Peyer's patch (tissue), 4 donors: ENCODE results near the gene GLB1L3. TPM values are rescaled to one million over a fixed set of nuclear protein-coding genes. Genes with fewer than 3 reads are reported as not detected.
"Not testable (repeated sequence)": the region's sequence is repeated elsewhere in the genome, so short reads cannot be mapped to it uniquely, and the experiment has no call there.

Source experiments
- DNase-seq, 3 donors: peaks; one replicate each; pipeline ENCODE4 v3.0.0-alpha.2; 2017 to 2019
- H3K27ac ChIP-seq, 4 donors: fragments of 200-600 bp; sonication (generic); one replicate each; pipeline ENCODE4 v1.5.1; 2016 to 2019
- H3K27me3 ChIP-seq, 2 donors: fragments of 200-600 bp; sonication (generic); one replicate each; pipeline ENCODE4 v1.5.1; 2019
- H3K36me3 ChIP-seq, 3 donors: fragments of 200-600 bp; sonication (generic); one replicate each; pipeline ENCODE4 v1.5.1; 2016 to 2019
- H3K4me1 ChIP-seq, 4 donors: fragments of 200-600 bp; sonication (generic); one replicate each; pipeline ENCODE4 v1.5.1; 2016 to 2019
- H3K4me3 ChIP-seq, 4 donors: fragments of 200-600 bp; sonication (generic); 1 replicate in 3 of 4; 2 replicates in 1 of 4; pipeline ENCODE4 v1.5.1; 2016 to 2019; ENCODE audit warnings: mild to moderate bottlenecking in 1 of 4
- H3K9me3 ChIP-seq, 4 donors: fragments of 200-600 bp; sonication (generic); one replicate each; pipeline ENCODE4 v1.5.1; 2016 to 2019; ENCODE audit warnings: mild to moderate bottlenecking in 1 of 4
- POLR2A ChIP-seq, 2 donors: fragments of 450-650 bp; IDR thresholded peaks; one replicate each; pipeline ENCODE4 v1.5.1; 2017; ENCODE audit warnings: antibody characterized with exemption in 2 of 2, mild to moderate bottlenecking in 2 of 2, moderate library complexity in 2 of 2
- total RNA-seq, 4 donors: library from RNA; depleted of rRNA; stranded (reverse); fragments of >200 nt; gene quantifications; one replicate each; pipeline ENCODE4 v1.1.0, GENCODE V29; 2016
- TF ChIP-seq, protein P1 (sequence below), 6 experiments: fragments of 450-650 bp in 4 of 6; fragments of 200-600 bp in 2 of 6; sonication (generic) in 1 of 6; IDR thresholded peaks; one replicate each; pipeline ENCODE4 v1.5.1; 2017 to 2019; ENCODE audit warnings: antibody characterized with exemption in 6 of 6, mild to moderate bottlenecking in 3 of 6, moderate library complexity in 1 of 6

The GLB1L3 gene
- total RNA-seq, 4 donors from 2014 or later = not detected

DNA sequence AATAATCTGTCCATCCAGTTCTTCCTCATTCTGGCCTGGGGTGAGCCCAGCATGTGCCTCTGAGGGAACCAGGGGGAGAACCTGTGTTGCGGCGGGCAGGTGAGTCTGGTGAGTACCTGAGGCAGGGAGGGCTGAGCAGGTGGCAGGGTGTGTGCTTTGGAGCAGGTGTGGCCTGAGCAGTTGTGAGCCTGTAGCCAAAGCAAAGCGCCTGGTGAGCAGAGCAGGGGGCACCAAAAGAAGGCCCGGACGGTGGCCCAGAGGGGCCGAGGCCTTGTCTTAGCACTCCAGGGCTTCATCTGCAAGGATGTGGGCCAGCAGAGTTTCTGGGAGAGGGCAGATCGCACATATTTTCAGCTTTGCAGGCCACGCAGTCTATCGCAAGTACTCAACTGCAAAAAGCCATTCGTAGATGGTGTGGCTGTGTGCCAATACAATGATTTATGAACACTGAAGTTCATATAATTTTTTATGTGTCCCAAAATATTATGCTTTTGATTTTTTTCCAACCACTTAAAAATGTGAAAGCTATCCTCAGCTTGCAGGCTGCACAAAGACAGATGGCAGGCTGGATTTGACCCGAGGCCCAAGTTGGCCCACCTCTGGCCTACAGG is 64.3 kb downstream of the GLB1L3 start:
- Histone ChIP-seq H3K4me3 (no peak overlapping the region), H3K9me3 (no peaks in the 10 kb centered on the region), H3K36me3 (no peaks in the 10 kb centered on the region), H3K27ac (peak overlapping the region in 2 of 4 donors; percentile 15 to 44), H3K4me1 (peaks cover 0 to 6% (median 0%) of the 10 kb centered on the region in 4 donors), H3K27me3 (no peaks in the 10 kb centered on the region)
- no peak for DNase-seq
- TF ChIP-seq POLR2A (IDR thresholded peaks at IDR 0.05) = no peak
- TF ChIP-seq, protein P1, sequence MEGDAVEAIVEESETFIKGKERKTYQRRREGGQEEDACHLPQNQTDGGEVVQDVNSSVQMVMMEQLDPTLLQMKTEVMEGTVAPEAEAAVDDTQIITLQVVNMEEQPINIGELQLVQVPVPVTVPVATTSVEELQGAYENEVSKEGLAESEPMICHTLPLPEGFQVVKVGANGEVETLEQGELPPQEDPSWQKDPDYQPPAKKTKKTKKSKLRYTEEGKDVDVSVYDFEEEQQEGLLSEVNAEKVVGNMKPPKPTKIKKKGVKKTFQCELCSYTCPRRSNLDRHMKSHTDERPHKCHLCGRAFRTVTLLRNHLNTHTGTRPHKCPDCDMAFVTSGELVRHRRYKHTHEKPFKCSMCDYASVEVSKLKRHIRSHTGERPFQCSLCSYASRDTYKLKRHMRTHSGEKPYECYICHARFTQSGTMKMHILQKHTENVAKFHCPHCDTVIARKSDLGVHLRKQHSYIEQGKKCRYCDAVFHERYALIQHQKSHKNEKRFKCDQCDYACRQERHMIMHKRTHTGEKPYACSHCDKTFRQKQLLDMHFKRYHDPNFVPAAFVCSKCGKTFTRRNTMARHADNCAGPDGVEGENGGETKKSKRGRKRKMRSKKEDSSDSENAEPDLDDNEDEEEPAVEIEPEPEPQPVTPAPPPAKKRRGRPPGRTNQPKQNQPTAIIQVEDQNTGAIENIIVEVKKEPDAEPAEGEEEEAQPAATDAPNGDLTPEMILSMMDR (IDR thresholded peaks at IDR 0.05) = no peak

DNA sequence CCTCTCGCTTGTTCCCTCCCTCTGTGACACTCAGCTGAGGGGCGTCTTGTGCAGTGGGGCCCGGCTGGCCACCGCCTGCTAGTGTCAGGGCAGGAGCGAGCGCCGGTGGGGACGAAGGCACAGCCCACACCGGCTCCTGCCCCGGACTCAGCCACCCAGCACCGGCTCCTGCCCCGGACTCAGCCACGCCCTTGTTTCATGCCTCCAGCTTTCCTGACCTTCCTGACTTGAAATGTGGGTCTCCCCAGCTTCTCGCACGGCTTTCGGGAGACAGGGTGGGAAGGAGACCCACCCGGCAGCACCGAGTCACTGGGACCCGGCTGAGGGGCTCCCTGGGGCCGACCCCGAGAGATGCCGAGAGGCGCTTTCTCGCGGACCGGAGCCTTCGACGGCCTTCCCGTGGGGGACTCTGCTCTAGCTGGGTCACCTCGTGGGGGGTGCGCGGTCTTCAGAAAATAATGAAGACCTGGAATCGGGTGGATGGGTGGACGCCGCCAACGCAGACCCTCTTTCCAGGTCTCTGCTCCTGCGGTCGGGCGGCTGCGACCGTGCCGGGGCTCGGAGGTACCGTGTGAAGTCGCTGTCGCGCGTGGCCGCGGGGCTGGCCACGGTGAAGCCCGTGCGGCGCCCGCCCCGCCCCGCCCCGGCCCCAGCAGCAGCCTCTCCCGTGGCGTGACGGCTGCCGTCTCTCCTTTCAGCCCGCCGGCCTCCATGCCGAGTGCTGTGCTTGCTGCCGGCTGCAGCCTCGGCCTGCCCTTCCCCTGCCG is 65.8 kb downstream of the GLB1L3 start:
- Histone ChIP-seq H3K4me1 (peaks cover 0 to 6% (median 0%) of the 10 kb centered on the region in 4 donors), H3K27me3 (no peaks in the 10 kb centered on the region), H3K9me3 (no peaks in the 10 kb centered on the region), H3K27ac (no peak overlapping the region), H3K36me3 (no peaks in the 10 kb centered on the region), H3K4me3 (no peak overlapping the region)
- DNase-seq = no peak
- TF ChIP-seq, protein P1 (IDR thresholded peaks at IDR 0.05) = no peak
- no peak for TF ChIP-seq POLR2A (IDR thresholded peaks at IDR 0.05)

DNA sequence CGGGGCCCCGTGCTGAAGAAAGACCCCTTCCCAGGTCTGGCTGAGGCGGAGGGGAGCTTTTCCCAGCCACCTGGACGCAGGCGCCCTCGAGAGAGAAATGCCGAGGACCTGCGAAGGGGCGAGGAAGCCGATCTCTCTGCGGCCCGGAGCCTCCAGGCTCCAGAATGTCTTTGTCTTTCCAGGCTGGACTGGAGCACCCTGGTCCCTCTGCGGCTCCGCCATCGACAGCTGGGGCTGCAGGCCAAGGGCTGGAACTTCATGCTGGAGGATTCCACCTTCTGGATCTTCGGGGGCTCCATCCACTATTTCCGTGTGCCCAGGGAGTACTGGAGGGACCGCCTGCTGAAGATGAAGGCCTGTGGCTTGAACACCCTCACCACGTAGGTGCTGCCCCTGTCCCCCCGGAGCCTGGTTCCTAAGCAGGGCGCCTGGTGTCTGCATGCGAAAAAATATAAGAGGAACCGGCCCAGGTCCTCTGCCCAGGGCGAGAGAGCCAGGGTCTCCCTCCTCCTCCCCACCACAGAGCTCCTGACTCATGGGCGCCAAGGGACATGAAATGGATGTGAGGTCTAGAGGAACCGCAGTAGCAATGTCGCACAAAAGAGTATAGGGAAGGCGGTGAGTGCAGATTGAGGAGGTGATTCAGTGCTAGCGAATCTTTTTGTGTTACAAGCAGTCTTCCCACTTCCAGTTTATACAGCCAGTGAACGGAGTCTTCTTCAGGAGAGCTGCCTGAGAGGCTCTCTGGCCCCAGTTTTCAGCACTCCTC is 66.6 kb downstream of the GLB1L3 start:
- TF ChIP-seq, protein P1 (IDR thresholded peaks at IDR 0.05) = no peak
- peaks cover 0 to 6% (median 0%) of the 10 kb centered on the region in 4 donors for H3K4me1 ChIP-seq
- no peaks in the 10 kb centered on the region for H3K9me3 ChIP-seq
- no peak overlapping the region for H3K4me3 ChIP-seq
- H3K27me3 ChIP-seq = no peaks in the 10 kb centered on the region
- no peak for DNase-seq
- no peaks in the 10 kb centered on the region for H3K36me3 ChIP-seq
- no peak overlapping the region for H3K27ac ChIP-seq

DNA sequence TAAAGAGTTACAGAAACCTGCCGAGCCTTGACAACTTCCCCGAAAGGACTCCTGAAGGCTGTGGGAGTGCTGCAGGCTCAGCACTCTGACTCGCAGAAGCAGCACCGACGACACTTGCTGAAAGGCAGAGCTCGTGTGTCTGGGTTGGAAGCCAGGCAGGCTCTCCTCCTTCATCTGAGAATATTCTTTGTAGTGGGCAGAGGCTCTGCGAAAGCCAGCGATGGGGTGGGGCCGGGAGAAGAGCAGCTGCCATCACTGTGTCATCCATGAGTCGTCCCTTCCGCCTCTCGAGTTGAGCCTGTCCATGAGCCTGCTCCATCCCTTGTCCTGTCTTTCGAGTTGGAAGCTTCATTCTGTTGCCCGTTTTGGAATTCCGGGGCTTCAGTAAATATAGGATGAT is 67.5 kb downstream of the GLB1L3 start:
- Histone ChIP-seq H3K27me3 (no peaks in the 10 kb centered on the region), H3K9me3 (no peaks in the 10 kb centered on the region), H3K27ac (no peak overlapping the region), H3K36me3 (no peaks in the 10 kb centered on the region), H3K4me1 (peaks cover 0 to 6% (median 0%) of the 10 kb centered on the region in 4 donors), H3K4me3 (no peak overlapping the region)
- no peak for DNase-seq
- TF ChIP-seq POLR2A (IDR thresholded peaks at IDR 0.05) = no peak
- TF ChIP-seq, protein P1 (IDR thresholded peaks at IDR 0.05) = no peak

DNA sequence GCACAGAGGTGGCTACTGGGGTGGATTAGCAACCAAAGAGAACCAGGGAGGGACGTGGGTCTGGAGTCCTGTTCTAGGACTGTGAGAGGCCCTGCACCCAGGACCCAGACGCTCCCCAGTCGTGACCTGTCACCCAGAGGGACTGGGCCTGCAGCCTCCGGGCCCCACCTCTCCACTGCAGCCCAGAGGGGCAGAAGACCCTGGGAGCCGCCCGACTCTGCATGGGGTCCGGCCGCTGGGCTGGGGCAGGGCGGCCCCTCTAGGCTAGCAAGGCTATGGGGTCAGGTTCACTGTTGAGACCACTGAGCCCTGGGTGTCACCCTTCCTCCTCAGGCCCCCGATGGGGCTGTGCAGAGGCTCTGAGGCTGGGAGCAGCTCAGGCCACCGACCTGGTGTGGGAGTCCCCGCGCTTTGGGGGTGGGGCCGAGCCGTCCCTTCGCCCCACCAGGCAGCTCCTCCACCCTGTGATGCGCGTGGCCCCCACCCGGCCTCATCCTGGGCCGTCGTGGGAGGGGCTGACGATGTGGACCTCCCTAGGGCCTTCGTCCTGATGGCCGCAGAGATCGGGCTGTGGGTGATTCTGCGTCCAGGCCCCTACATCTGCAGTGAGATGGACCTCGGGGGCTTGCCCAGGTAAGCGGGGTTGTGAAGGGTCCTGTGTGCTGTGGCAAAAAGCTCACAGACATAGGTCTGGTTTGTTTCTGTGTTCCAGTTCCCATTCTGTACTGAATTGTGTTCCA is 68.5 kb downstream of the GLB1L3 start:
- DNase-seq = not testable (repeated sequence)

More for the DNA sequence above, 68.5 kb downstream of the GLB1L3 start:
- not testable (repeated sequence) for H3K27ac ChIP-seq, H3K4me1 ChIP-seq, H3K36me3 ChIP-seq, H3K4me3 ChIP-seq, H3K27me3 ChIP-seq, H3K9me3 ChIP-seq
